Measurements from ENCODE around the gene MYBL2. TPM values are rescaled to one million over a fixed set of nuclear protein-coding genes. Genes with fewer than 3 reads are reported as not detected.

Gene MYBL2
- polyA plus RNA-seq, 1 of the 3 experiments (the other 2 are of a cell fraction), result 9.7 TPM

DNA sequence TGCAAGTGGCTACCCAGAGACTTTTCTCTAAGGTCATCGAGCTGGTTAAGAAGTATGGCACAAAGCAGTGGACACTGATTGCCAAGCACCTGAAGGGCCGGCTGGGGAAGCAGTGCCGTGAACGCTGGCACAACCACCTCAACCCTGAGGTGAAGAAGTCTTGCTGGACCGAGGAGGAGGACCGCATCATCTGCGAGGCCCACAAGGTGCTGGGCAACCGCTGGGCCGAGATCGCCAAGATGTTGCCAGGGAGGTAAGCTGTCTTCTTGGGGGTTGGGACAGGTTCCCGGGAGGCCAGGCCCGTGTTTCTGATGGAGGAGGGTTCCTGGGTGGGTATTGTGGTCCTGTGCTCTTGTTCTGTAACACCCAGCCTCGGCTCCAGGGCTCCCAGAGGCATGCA is 19.9 kb downstream of the MYBL2 start:
- TF ChIP-seq, protein P1, sequence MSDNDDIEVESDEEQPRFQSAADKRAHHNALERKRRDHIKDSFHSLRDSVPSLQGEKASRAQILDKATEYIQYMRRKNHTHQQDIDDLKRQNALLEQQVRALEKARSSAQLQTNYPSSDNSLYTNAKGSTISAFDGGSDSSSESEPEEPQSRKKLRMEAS (IDR thresholded peaks at IDR 0.05; ENCODE audit: low read depth), result no peak
- TF ChIP-seq, protein P2, sequence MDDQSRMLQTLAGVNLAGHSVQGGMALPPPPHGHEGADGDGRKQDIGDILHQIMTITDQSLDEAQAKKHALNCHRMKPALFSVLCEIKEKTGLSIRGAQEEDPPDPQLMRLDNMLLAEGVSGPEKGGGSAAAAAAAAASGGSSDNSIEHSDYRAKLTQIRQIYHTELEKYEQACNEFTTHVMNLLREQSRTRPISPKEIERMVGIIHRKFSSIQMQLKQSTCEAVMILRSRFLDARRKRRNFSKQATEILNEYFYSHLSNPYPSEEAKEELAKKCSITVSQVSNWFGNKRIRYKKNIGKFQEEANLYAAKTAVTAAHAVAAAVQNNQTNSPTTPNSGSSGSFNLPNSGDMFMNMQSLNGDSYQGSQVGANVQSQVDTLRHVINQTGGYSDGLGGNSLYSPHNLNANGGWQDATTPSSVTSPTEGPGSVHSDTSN (IDR thresholded peaks at IDR 0.05), result no peak
- TF ChIP-seq EP300 (IDR thresholded peaks at IDR 0.05; ENCODE audit: borderline replicate concordance in 1 of 2, low read depth in 1 of 2, low read length in 1 of 2) (no peak), MEF2A (IDR thresholded peaks at IDR 0.05; ENCODE audit: borderline replicate concordance, low read depth) (no peak), TAF1 (IDR thresholded peaks at IDR 0.05; ENCODE audit: borderline replicate concordance, low read depth, low read length) (no peak), RFX5 (IDR thresholded peaks at IDR 0.05; ENCODE audit: low read length) (no peak), SMC3 (IDR thresholded peaks at IDR 0.05; ENCODE audit: low read depth, low read length) (no peak), NRF1 (IDR thresholded peaks at IDR 0.05; ENCODE audit: low read depth, low read length) (no peak), JUND (IDR thresholded peaks at IDR 0.05) (no peak), EZH2phosphoT487 (IDR thresholded peaks at IDR 0.05; ENCODE audit: borderline replicate concordance, low read depth) (no peak), TEAD4 (IDR thresholded peaks at IDR 0.05; ENCODE audit: borderline replicate concordance, insufficient read depth) (no peak), RAD21 (IDR thresholded peaks at IDR 0.05; ENCODE audit: low read length) (no peak), FOSL2 (IDR thresholded peaks at IDR 0.05; ENCODE audit: borderline replicate concordance, low read depth) (no peak), MXI1 (IDR thresholded peaks at IDR 0.05; ENCODE audit: low read depth, low read length) (no peak), POLR2AphosphoS5 (IDR thresholded peaks at IDR 0.05; ENCODE audit: low read depth, low read length) (no peak), GATA2 (CRISPR knock-in tag; IDR thresholded peaks at IDR 0.05) (no peak), FOXM1 (IDR thresholded peaks at IDR 0.05; ENCODE audit: low read depth) (no peak)
- TF ChIP-seq, protein P3, sequence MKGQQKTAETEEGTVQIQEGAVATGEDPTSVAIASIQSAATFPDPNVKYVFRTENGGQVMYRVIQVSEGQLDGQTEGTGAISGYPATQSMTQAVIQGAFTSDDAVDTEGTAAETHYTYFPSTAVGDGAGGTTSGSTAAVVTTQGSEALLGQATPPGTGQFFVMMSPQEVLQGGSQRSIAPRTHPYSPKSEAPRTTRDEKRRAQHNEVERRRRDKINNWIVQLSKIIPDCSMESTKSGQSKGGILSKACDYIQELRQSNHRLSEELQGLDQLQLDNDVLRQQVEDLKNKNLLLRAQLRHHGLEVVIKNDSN (IDR thresholded peaks at IDR 0.05; ENCODE audit: borderline replicate concordance, low read depth), result no peak
- TF ChIP-seq, protein P4, sequence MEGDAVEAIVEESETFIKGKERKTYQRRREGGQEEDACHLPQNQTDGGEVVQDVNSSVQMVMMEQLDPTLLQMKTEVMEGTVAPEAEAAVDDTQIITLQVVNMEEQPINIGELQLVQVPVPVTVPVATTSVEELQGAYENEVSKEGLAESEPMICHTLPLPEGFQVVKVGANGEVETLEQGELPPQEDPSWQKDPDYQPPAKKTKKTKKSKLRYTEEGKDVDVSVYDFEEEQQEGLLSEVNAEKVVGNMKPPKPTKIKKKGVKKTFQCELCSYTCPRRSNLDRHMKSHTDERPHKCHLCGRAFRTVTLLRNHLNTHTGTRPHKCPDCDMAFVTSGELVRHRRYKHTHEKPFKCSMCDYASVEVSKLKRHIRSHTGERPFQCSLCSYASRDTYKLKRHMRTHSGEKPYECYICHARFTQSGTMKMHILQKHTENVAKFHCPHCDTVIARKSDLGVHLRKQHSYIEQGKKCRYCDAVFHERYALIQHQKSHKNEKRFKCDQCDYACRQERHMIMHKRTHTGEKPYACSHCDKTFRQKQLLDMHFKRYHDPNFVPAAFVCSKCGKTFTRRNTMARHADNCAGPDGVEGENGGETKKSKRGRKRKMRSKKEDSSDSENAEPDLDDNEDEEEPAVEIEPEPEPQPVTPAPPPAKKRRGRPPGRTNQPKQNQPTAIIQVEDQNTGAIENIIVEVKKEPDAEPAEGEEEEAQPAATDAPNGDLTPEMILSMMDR (IDR thresholded peaks at IDR 0.05), result no peak
- H3F3A ChIP-seq (replicated peaks; ENCODE audit: insufficient read depth), result no peaks in the 10 kb centered on the region
- H2AFZ ChIP-seq (ENCODE audit: low read depth), result no peak overlapping the region
- H3K4me1 ChIP-seq (ENCODE audit: control insufficient read depth in 1 of 2, insufficient read depth in 2 of 2, low read depth in 1 of 2, low read length in 1 of 2), result no peaks in the 10 kb centered on the region
- H3K9me2 ChIP-seq, result no peaks in the 10 kb centered on the region
- no peaks in the 10 kb centered on the region for H3K36me3 ChIP-seq (replicated peaks in 1 of 2; ENCODE audit: control insufficient read depth in 1 of 2, insufficient read depth in 2 of 2, low read length in 1 of 2)
- no peak overlapping the region for H3K4me2 ChIP-seq
- H4K20me1 ChIP-seq (ENCODE audit: insufficient read depth), result no peaks in the 10 kb centered on the region
- H3K4me3 ChIP-seq (ENCODE audit: low read depth in 2 of 2, low read length in 1 of 2), result no peak overlapping the region
- POLR2A ChIA-PET, result no interaction called here
- DNase-seq, result no peak
- H3K27ac ChIP-seq (ENCODE audit: low read depth in 2 of 2, low read length in 1 of 2), result no peak overlapping the region
- no peak overlapping the region for H3K9ac ChIP-seq
- no peaks in the 10 kb centered on the region for H3K9me3 ChIP-seq
- 91% methylated on average over 12 of the region's 13 CpGs for WGBS (ENCODE audit: low lambda C conversion rate)
- H3K27me3 ChIP-seq (ENCODE audit: insufficient read depth), result no peaks in the 10 kb centered on the region
- H3K79me2 ChIP-seq (ENCODE audit: insufficient read depth), result no peaks in the 10 kb centered on the region
- CTCF ChIA-PET, result no interaction called here

Data from SK-N-SH (cell line).